Panc1 (cell line): ENCODE data around the gene POU2F2.

Source experiments
- CTCF ChIP-seq: fragments of 450-650 bp; IDR thresholded peaks from 2 replicates; pipeline ENCODE4 v1.5.1; 2017; ENCODE audit warnings: mild to moderate bottlenecking
- POLR2AphosphoS5 ChIP-seq: IDR thresholded peaks from 2 replicates; pipeline ENCODE4 v1.6.1; 2012; ENCODE audit warnings: mild to moderate bottlenecking, low read depth, low read length, moderate library complexity
- REST ChIP-seq, 2 experiments: IDR thresholded peaks; 2 replicates each; pipeline ENCODE4 v1.6.1; 2011 to 2012; ENCODE audit warnings: low read depth in 2 of 2, control low read depth in 1 of 2, low read length in 1 of 2, mild to moderate bottlenecking in 1 of 2, moderate library complexity in 1 of 2; ENCODE audit not compliant: insufficient read depth in 1 of 2
- SIN3A ChIP-seq: IDR thresholded peaks from 2 replicates; pipeline ENCODE4 v1.6.1; 2012; ENCODE audit warnings: low read depth, mild to moderate bottlenecking, low read length, moderate library complexity, borderline replicate concordance; ENCODE audit not compliant: insufficient read depth

- no peak for TF ChIP-seq CTCF
- TF ChIP-seq SIN3A: no peak
- TF ChIP-seq POLR2AphosphoS5: no peak
- TF ChIP-seq REST (IDR thresholded peaks at IDR 0.05; ENCODE audit: insufficient read depth in 1 of 2, low read depth in 2 of 2, low read length in 1 of 2): no peak
Observed at GRCh38 chr19:42158926-42159325, 26.7 kb upstream of the POU2F2 start.
